Esophagus squamous epithelium (tissue), 5 donors: ENCODE data around the gene GFM2. TPM values are rescaled to one million over a fixed set of nuclear protein-coding genes. Genes with fewer than 3 reads are reported as not detected.
"Not testable (repeated sequence)": the region's sequence is repeated elsewhere in the genome, so short reads cannot be mapped to it uniquely, and the experiment has no call there.

Source experiments
- DNase-seq: peaks from one replicate; lab custom pipeline; 2025; lab: John Stamatoyannopoulos, UW
- H3K27ac ChIP-seq, 4 donors: fragments of 200-600 bp; sonication (generic); one replicate each; pipeline ENCODE4 v1.5.1; 2016 to 2019; ENCODE audit warnings: mild to moderate bottlenecking in 1 of 4
- H3K27me3 ChIP-seq, 4 donors: fragments of 200-600 bp; sonication (generic); 1 replicate in 3 of 4; 2 replicates in 1 of 4; pipeline versions ENCODE4 v1.5.1 to v1.6.0; 2017 to 2021; ENCODE audit warnings: antibody characterized with exemption in 1 of 4
- H3K36me3 ChIP-seq, 3 donors: fragments of 200-600 bp; sonication (generic); one replicate each; pipeline ENCODE4 v1.5.1; 2016 to 2019
- H3K4me1 ChIP-seq, 3 donors: fragments of 200-600 bp; sonication (generic); one replicate each; pipeline ENCODE4 v1.5.1; 2017 to 2019
- H3K4me3 ChIP-seq, 4 donors: fragments of 200-600 bp; sonication (generic); 1 replicate in 3 of 4; 2 replicates in 1 of 4; pipeline ENCODE4 v1.5.1; 2016 to 2019; ENCODE audit warnings: mild to moderate bottlenecking in 2 of 4, moderate library complexity in 1 of 4
- H3K9me3 ChIP-seq, 3 donors: fragments of 200-600 bp; sonication (generic); one replicate each; pipeline ENCODE4 v1.5.1; 2016 to 2019
- CTCF ChIP-seq, 6 experiments: fragments of 450-650 bp in 4 of 6; fragments of 200-600 bp in 2 of 6; sonication (generic) in 2 of 6; IDR thresholded peaks; one replicate each; pipeline ENCODE4 v1.5.1; 2016 to 2019; ENCODE audit warnings: antibody characterized with exemption in 6 of 6, mild to moderate bottlenecking in 4 of 6, moderate library complexity in 4 of 6
- POLR2A ChIP-seq, 4 donors: fragments of 450-650 bp; IDR thresholded peaks; one replicate each; pipeline ENCODE4 v1.6.1; 2017; ENCODE audit warnings: antibody characterized with exemption in 4 of 4, mild to moderate bottlenecking in 4 of 4, moderate library complexity in 3 of 4
- WGBS, 2 donors: methylation state at CpG; one replicate each; pipeline ENCODE4 v1.1.5; 2018; 5-methylcytosine and 5-hydroxymethylcytosine counted together
- intact Hi-C: fragments of 100-400 bp; cut with DNase I; formaldehyde crosslinking; loops from one replicate; pipeline ENCODE4 v1.15.0; 2022
- total RNA-seq, 4 donors: library from RNA; depleted of rRNA; stranded (reverse); fragments of >200 nt; gene quantifications; one replicate each; pipeline ENCODE4 v1.1.0, GENCODE V29; 2016
- donor health status: DM: yes; HTN: yes; CAD: no.

Gene GFM2
- total RNA-seq, 4 donors from 2014 or later, result 10.2 to 26.4 (median 19.6) TPM

- 89 to 92% methylated on average over 15 to 16 of the region's 21 CpGs for WGBS, 2 donors
- no peak for DNase-seq
- Histone ChIP-seq H3K36me3 (no peaks in the 10 kb centered on the region), H3K4me3 (no peak overlapping the region), H3K27me3 (no peaks in the 10 kb centered on the region), H3K4me1 (no peaks in the 10 kb centered on the region), H3K27ac (no peak overlapping the region), H3K9me3 (no peaks in the 10 kb centered on the region)
- intact Hi-C loops, result no loop called here
- TF ChIP-seq CTCF (IDR thresholded peaks at IDR 0.05), result no peak
- no peak for TF ChIP-seq POLR2A (IDR thresholded peaks at IDR 0.05)
Observed at GRCh38 chr5:74798977-74799911, 32.3 kb upstream of the GFM2 start.

GRCh38 chr5:74791669-74792068 is 24.8 kb upstream of the GFM2 start:
- H3K4me3 ChIP-seq, H3K4me1 ChIP-seq, H3K36me3 ChIP-seq, DNase-seq, H3K9me3 ChIP-seq, H3K27ac ChIP-seq, H3K27me3 ChIP-seq, intact Hi-C loops: not testable (repeated sequence)
- 77 to 81% methylated on average over 3 of the region's 3 CpGs for WGBS, 2 donors

- Histone ChIP-seq H3K27ac (no peak overlapping the region), H3K36me3 (no peaks in the 10 kb centered on the region), H3K27me3 (no peaks in the 10 kb centered on the region), H3K4me1 (no peaks in the 10 kb centered on the region), H3K4me3 (no peak overlapping the region), H3K9me3 (no peaks in the 10 kb centered on the region)
- 84 to 94% methylated on average over 6 of the region's 6 CpGs for WGBS, 2 donors
- intact Hi-C loops, result loop anchor here (10.0 kb wide), 1 partner anchor 127 kb away; no protein-coding TSS in a partner anchor
- DNase-seq, result no peak
- no peak for TF ChIP-seq POLR2A (IDR thresholded peaks at IDR 0.05)
Observed at GRCh38 chr5:74787424-74787823, 20.5 kb upstream of the GFM2 start.

- TF ChIP-seq POLR2A (IDR thresholded peaks at IDR 0.05) (no peak), CTCF (IDR thresholded peaks at IDR 0.05) (no peak)
- DNase-seq, result no peak
- H3K9me3 ChIP-seq, result no peaks in the 10 kb centered on the region
- no peaks in the 10 kb centered on the region for H3K36me3 ChIP-seq
- no peaks in the 10 kb centered on the region for H3K27me3 ChIP-seq
- H3K4me1 ChIP-seq, result no peaks in the 10 kb centered on the region
- no peak overlapping the region for H3K27ac ChIP-seq
- H3K4me3 ChIP-seq, result no peak overlapping the region
- intact Hi-C loops, result loop anchor here (10.0 kb wide), 1 partner anchor 128 kb away; no protein-coding TSS in a partner anchor
- 91 to 93% methylated on average over 3 to 6 of the region's 6 CpGs for WGBS, 2 donors
Observed at GRCh38 chr5:74786851-74787250, 19.9 kb upstream of the GFM2 start.

- DNase-seq, result no peak
- TF ChIP-seq CTCF (IDR thresholded peaks at IDR 0.05) (no peak), POLR2A (IDR thresholded peaks at IDR 0.05) (no peak)
- Histone ChIP-seq H3K27me3 (no peaks in the 10 kb centered on the region), H3K36me3 (peaks cover 0 to 48% (median 25%) of the 10 kb centered on the region in 3 donors), H3K4me3 (no peak overlapping the region), H3K27ac (no peak overlapping the region), H3K9me3 (no peaks in the 10 kb centered on the region), H3K4me1 (no peaks in the 10 kb centered on the region)
- intact Hi-C loops, result no loop called here
- 66 to 75% methylated on average over 2 of the region's 2 CpGs for WGBS, 2 donors
Observed at GRCh38 chr5:74778609-74779008, 11.7 kb upstream of the GFM2 start.

GRCh38 chr5:74772359-74772758 is 5.4 kb upstream of the GFM2 start:
- Histone ChIP-seq H3K9me3 (no peaks in the 10 kb centered on the region), H3K27ac (no peak overlapping the region), H3K4me1 (peaks cover 6 to 13% (median 9%) of the 10 kb centered on the region in 3 donors), H3K27me3 (no peaks in the 10 kb centered on the region), H3K36me3 (peaks cover 0 to 87% (median 47%) of the 10 kb centered on the region in 3 donors), H3K4me3 (no peak overlapping the region)
- 65 to 66% methylated on average over 7 of the region's 7 CpGs for WGBS, 2 donors
- TF ChIP-seq POLR2A (IDR thresholded peaks at IDR 0.05) (no peak), CTCF (IDR thresholded peaks at IDR 0.05) (no peak)
- intact Hi-C loops, result no loop called here
- DNase-seq, result no peak
